ENCODE results near the gene XRN1. TPM values are rescaled to one million over a fixed set of nuclear protein-coding genes. Genes with fewer than 3 reads are reported as not detected.

The XRN1 gene
- total and polyA plus RNA-seq, 2 donors, result 12.2 to 27.3 TPM

DNA sequence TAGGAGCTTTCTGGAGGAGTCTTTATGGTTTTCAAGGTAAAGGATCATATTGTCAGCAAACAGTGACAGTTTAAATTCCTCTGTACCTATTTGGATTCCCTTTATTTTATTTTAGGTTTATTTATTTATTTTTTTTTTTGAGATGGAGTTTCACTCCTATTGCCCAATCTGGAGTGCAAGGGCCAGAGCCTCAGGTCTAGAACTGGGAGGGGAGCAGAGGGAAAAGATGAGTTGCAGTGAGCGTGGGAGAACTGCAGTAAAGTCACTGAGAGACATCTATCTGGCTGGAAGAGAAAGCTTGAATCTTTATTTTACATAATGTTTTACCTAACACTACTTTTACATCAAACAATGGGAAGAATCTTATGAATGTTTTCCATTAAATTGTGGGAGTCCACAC is 172.9 kb downstream of the XRN1 start:
- Histone ChIP-seq H3K4me3 (ENCODE audit: low read length in 2 of 2) (no peak overlapping the region), H3K36me3 (ENCODE audit: control insufficient read depth in 2 of 2, insufficient read depth in 2 of 2, low read length in 1 of 2) (no peaks in the 10 kb centered on the region), H3K27me3 (ENCODE audit: control insufficient read depth in 2 of 2, insufficient read depth in 1 of 2, low read length in 1 of 2) (no peaks in the 10 kb centered on the region), H3K27ac (ENCODE audit: low read depth in 1 of 2, low read length in 1 of 2) (no peak overlapping the region), H3K9me3 (ENCODE audit: control insufficient read depth in 2 of 2, insufficient read depth in 1 of 2, low read length in 1 of 2) (peaks cover 0 to 2% of the 10 kb centered on the region in 2 donors), H3K4me1 (ENCODE audit: control insufficient read depth in 2 of 2, insufficient read depth in 2 of 2, low read length in 2 of 2) (no peaks in the 10 kb centered on the region)
- no peak for DNase-seq (ENCODE audit: low read depth in 6 of 9, low spot score in 9 of 9)
- WGBS, result 100% methylated on average over 1 of the region's 1 CpG

DNA sequence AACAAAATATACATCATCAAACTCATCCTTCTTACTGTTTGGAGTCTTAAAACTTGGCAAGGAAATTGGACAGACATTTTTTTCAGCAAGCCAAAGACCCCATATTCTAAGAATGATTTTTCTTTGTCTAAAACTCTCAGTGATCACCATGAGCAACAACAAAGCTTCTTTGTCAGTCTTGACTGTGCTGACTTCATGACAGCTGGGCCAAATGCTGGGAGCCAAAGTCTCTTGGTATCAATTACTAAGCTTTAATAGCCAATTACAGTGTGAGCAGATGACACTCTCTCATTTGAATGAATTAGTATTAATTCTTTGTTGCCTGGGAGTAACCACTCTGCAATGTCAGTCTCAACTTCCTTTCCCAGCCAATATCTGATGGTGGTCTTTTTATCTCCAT is 174.3 kb downstream of the XRN1 start:
- Histone ChIP-seq H3K4me3 (ENCODE audit: low read length in 2 of 2) (no peak overlapping the region), H3K27ac (ENCODE audit: low read depth in 1 of 2, low read length in 1 of 2) (no peak overlapping the region), H3K4me1 (ENCODE audit: control insufficient read depth in 2 of 2, insufficient read depth in 2 of 2, low read length in 2 of 2) (no peaks in the 10 kb centered on the region), H3K27me3 (ENCODE audit: control insufficient read depth in 2 of 2, insufficient read depth in 1 of 2, low read length in 1 of 2) (no peaks in the 10 kb centered on the region), H3K9me3 (ENCODE audit: control insufficient read depth in 2 of 2, insufficient read depth in 1 of 2, low read length in 1 of 2) (no peaks in the 10 kb centered on the region), H3K36me3 (ENCODE audit: control insufficient read depth in 2 of 2, insufficient read depth in 2 of 2, low read length in 1 of 2) (no peaks in the 10 kb centered on the region)
- DNase-seq (ENCODE audit: low read depth in 6 of 9, low spot score in 9 of 9), result no peak

DNA sequence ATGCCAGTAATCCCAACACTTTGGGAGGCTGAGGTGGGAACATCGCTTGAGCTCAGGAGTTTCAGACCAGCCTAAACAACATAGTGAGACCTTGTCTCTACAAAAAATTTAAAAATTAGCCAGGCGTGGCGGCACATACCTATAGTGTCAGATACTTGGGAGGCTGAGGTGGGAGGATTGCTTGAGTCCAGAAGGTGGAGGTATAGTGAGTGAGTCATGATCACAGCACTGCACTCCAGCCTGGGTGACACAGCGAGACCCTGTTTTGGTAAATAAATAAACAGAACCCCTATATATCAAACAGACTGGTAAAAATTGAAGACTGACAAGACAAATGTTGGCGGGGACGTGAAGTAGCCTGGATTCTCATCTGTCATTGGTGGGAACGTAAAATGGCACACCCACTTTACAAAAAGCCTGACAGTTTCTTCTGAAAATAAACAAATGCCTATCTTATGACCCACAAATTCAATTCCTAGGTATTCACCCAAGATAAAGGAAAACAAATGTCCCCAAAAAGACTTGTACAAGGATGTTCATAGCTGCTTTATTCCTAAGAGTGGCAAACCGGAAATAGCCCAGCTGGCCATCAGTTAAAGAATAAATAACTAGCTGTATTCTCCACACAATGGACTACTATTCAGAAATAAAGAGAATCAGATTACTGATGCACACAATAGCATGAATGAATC is 175.5 kb downstream of the XRN1 start:
- Histone ChIP-seq H3K27ac (ENCODE audit: low read depth in 1 of 2, low read length in 1 of 2) (no peak overlapping the region), H3K4me1 (ENCODE audit: control insufficient read depth in 2 of 2, insufficient read depth in 2 of 2, low read length in 2 of 2) (no peaks in the 10 kb centered on the region), H3K4me3 (ENCODE audit: low read length in 2 of 2) (no peak overlapping the region), H3K9me3 (ENCODE audit: control insufficient read depth in 2 of 2, insufficient read depth in 1 of 2, low read length in 1 of 2) (no peaks in the 10 kb centered on the region), H3K36me3 (ENCODE audit: control insufficient read depth in 2 of 2, insufficient read depth in 2 of 2, low read length in 1 of 2) (no peaks in the 10 kb centered on the region), H3K27me3 (ENCODE audit: control insufficient read depth in 2 of 2, insufficient read depth in 1 of 2, low read length in 1 of 2) (no peaks in the 10 kb centered on the region)
- no peak for DNase-seq (ENCODE audit: low read depth in 6 of 9, low spot score in 9 of 9)
- WGBS, result 97% methylated on average over 8 of the region's 8 CpGs

DNA sequence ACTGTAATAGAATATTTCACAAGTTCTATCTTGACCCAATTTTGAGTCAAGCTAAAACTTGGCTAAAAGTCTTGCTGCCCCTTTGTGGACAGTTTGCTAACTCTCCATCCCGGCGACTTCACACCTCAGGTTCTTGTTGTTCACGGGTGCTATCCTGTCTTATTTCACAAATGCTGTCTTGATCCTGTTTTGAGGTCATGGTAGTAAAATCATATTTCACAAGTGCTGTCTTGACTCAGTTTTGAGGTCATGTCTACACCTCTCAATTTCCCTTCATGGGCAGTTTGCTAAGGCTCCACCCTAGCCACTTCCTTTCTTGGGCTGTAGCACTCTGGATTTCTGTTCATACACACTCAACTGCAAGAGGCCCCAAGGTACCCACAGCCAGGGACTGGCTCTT is 177.4 kb downstream of the XRN1 start:
- Histone ChIP-seq H3K36me3 (ENCODE audit: control insufficient read depth in 2 of 2, insufficient read depth in 2 of 2, low read length in 1 of 2) (no peaks in the 10 kb centered on the region), H3K9me3 (ENCODE audit: control insufficient read depth in 2 of 2, insufficient read depth in 1 of 2, low read length in 1 of 2) (peaks cover 0 to 4% of the 10 kb centered on the region in 2 donors), H3K27ac (ENCODE audit: low read depth in 1 of 2, low read length in 1 of 2) (no peak overlapping the region), H3K4me1 (ENCODE audit: control insufficient read depth in 2 of 2, insufficient read depth in 2 of 2, low read length in 2 of 2) (no peaks in the 10 kb centered on the region), H3K4me3 (ENCODE audit: low read length in 2 of 2) (no peak overlapping the region), H3K27me3 (ENCODE audit: control insufficient read depth in 2 of 2, insufficient read depth in 1 of 2, low read length in 1 of 2) (no peaks in the 10 kb centered on the region)
- WGBS, result 93% methylated on average over 3 of the region's 3 CpGs
- DNase-seq (ENCODE audit: low read depth in 6 of 9, low spot score in 9 of 9), result peak in 1 of 9 donors; percentile 14

DNA sequence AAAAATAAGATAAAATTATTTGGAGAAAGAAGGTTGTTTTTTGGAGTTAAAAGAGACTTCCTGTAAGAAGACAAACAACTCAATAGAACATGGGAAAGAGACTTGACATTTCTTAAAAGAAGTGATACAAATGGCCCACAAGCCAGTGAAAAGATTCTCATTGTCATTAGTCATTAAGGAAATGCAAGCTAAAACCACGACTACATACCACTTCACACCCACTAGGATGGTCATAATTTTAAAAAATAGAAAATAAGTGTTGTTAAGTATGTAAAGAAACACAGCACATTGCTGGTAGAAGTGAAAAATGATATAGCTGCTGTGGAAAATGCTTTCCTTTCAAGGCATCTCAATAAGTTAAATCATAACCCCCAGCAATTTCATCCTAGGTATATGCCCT is 178.1 kb downstream of the XRN1 start:
- DNase-seq (ENCODE audit: low read depth in 6 of 9, low spot score in 9 of 9), result no peak
- Histone ChIP-seq H3K27me3 (ENCODE audit: control insufficient read depth in 2 of 2, insufficient read depth in 1 of 2, low read length in 1 of 2) (no peaks in the 10 kb centered on the region), H3K4me1 (ENCODE audit: control insufficient read depth in 2 of 2, insufficient read depth in 2 of 2, low read length in 2 of 2) (no peaks in the 10 kb centered on the region), H3K36me3 (ENCODE audit: control insufficient read depth in 2 of 2, insufficient read depth in 2 of 2, low read length in 1 of 2) (no peaks in the 10 kb centered on the region), H3K9me3 (ENCODE audit: control insufficient read depth in 2 of 2, insufficient read depth in 1 of 2, low read length in 1 of 2) (peaks cover 0 to 4% of the 10 kb centered on the region in 2 donors), H3K27ac (ENCODE audit: low read depth in 1 of 2, low read length in 1 of 2) (no peak overlapping the region), H3K4me3 (ENCODE audit: low read length in 2 of 2) (no peak overlapping the region)
- 67% methylated on average over 1 of the region's 1 CpG for WGBS

DNA sequence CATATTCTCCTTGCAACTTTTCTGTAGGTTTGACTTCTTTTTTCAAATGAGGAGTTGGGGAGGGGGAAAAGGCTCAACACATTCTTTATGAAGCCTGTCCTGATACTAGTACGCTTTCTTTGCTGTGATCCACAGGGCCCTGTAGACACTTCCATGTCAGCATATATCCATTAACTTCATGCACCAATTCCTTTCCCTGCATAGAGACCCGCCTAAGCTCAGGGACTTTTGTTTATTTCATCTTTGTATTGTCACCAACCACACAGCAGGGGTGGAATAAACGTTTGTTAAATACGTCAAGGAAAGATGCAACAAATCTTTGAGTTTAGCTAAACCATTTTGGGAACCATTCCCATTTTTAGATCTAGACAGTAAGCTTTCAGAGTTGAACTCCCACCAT is 179.4 kb downstream of the XRN1 start:
- no peaks in the 10 kb centered on the region for H3K27me3 ChIP-seq (ENCODE audit: control insufficient read depth in 2 of 2, insufficient read depth in 1 of 2, low read length in 1 of 2)
- peaks cover 0 to 4% of the 10 kb centered on the region in 2 donors for H3K9me3 ChIP-seq (ENCODE audit: control insufficient read depth in 2 of 2, insufficient read depth in 1 of 2, low read length in 1 of 2)
- H3K4me1 ChIP-seq (ENCODE audit: control insufficient read depth in 2 of 2, insufficient read depth in 2 of 2, low read length in 2 of 2), result no peaks in the 10 kb centered on the region
- no peaks in the 10 kb centered on the region for H3K36me3 ChIP-seq (ENCODE audit: control insufficient read depth in 2 of 2, insufficient read depth in 2 of 2, low read length in 1 of 2)
- H3K27ac ChIP-seq (ENCODE audit: low read depth in 1 of 2, low read length in 1 of 2), result no peak overlapping the region
- no peak overlapping the region for H3K4me3 ChIP-seq (ENCODE audit: low read length in 2 of 2)
- WGBS, result 94% methylated on average over 4 of the region's 4 CpGs
- no peak for DNase-seq (ENCODE audit: low read depth in 6 of 9, low spot score in 9 of 9)

DNA sequence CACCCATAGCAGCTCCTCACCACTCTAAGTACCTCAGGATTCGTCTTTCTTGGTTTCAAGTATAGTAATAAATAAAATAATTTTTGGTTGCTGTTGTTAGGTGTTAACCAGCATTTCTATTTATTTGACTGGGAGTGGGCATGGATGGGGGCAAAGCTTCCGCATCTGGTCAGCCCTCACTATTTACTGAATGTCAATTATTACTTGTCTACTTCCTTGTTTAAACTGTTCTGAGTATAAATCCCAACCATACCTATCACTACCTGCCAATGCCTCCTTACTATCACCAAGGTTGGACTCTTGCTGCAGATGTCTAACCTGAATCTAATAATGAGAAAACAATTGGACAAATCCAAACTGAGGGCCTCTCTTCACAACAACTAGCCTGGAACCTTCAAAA is 180.6 kb downstream of the XRN1 start:
- Histone ChIP-seq H3K9me3 (ENCODE audit: control insufficient read depth in 2 of 2, insufficient read depth in 1 of 2, low read length in 1 of 2) (peaks cover 0 to 4% of the 10 kb centered on the region in 2 donors), H3K36me3 (ENCODE audit: control insufficient read depth in 2 of 2, insufficient read depth in 2 of 2, low read length in 1 of 2) (no peaks in the 10 kb centered on the region), H3K27me3 (ENCODE audit: control insufficient read depth in 2 of 2, insufficient read depth in 1 of 2, low read length in 1 of 2) (no peaks in the 10 kb centered on the region), H3K4me3 (ENCODE audit: low read length in 2 of 2) (no peak overlapping the region), H3K4me1 (ENCODE audit: control insufficient read depth in 2 of 2, insufficient read depth in 2 of 2, low read length in 2 of 2) (no peaks in the 10 kb centered on the region), H3K27ac (ENCODE audit: low read depth in 1 of 2, low read length in 1 of 2) (no peak overlapping the region)
- WGBS, result 95% methylated on average over 2 of the region's 2 CpGs
- DNase-seq (ENCODE audit: low read depth in 6 of 9, low spot score in 9 of 9), result no peak

DNA sequence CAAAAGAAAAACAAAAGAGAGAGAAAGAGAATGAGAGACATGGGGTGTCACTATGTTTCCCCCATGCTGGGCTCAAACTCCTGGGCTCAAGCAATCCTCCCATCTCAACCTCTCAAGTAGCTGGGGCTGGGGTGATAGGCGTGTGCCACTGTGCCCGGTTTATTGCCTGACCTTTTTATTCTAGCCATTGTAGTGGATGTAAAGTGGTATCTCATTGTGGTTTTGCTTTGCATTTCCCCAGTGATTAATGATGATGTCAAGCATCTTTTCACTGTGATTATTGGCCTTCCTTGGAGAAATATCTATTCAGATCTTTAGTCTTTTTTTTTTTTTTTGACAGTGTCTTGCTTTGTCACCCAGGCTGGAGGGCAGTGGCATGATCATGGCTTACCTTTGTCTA is 184.7 kb downstream of the XRN1 start:
- Histone ChIP-seq H3K9me3 (ENCODE audit: control insufficient read depth in 2 of 2, insufficient read depth in 1 of 2, low read length in 1 of 2) (peaks cover 0 to 4% of the 10 kb centered on the region in 2 donors), H3K27me3 (ENCODE audit: control insufficient read depth in 2 of 2, insufficient read depth in 1 of 2, low read length in 1 of 2) (no peaks in the 10 kb centered on the region), H3K36me3 (ENCODE audit: control insufficient read depth in 2 of 2, insufficient read depth in 2 of 2, low read length in 1 of 2) (no peaks in the 10 kb centered on the region), H3K27ac (ENCODE audit: low read depth in 1 of 2, low read length in 1 of 2) (no peak overlapping the region), H3K4me1 (ENCODE audit: control insufficient read depth in 2 of 2, insufficient read depth in 2 of 2, low read length in 2 of 2) (no peaks in the 10 kb centered on the region), H3K4me3 (ENCODE audit: low read length in 2 of 2) (no peak overlapping the region)
- no peak for DNase-seq (ENCODE audit: low read depth in 6 of 9, low spot score in 9 of 9)
- WGBS, result 98% methylated on average over 2 of the region's 2 CpGs

DNA sequence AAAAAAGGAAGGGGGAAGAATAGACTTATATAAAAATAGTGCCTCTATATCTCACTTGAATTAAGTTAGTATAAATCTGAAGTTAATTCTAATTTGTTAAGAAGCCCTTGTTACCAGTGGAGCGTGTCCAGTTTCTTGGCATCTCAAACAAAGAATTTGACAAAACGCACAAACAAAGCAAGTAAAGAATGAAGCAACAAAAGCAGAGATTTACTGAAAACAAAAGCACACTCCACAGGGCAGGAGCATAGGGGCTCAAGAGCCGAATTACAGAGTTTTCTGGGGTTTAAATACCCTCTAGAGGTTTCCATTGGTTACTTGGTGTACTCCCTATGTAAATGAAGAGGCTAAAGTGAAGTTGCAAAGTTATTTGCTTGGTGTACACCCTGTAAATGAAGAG is 188.5 kb downstream of the XRN1 start:
- no peak for DNase-seq (ENCODE audit: low read depth in 6 of 9, low spot score in 9 of 9)
- 93% methylated on average over 3 of the region's 3 CpGs for WGBS
- no peaks in the 10 kb centered on the region for H3K27me3 ChIP-seq (ENCODE audit: control insufficient read depth in 2 of 2, insufficient read depth in 1 of 2, low read length in 1 of 2)

More for the DNA sequence above, 188.5 kb downstream of the XRN1 start:
- no peak overlapping the region for H3K27ac ChIP-seq (ENCODE audit: low read depth in 1 of 2, low read length in 1 of 2)
- H3K4me1 ChIP-seq (ENCODE audit: control insufficient read depth in 2 of 2, insufficient read depth in 2 of 2, low read length in 2 of 2), result no peaks in the 10 kb centered on the region
- H3K9me3 ChIP-seq (ENCODE audit: control insufficient read depth in 2 of 2, insufficient read depth in 1 of 2, low read length in 1 of 2), result peaks cover 0 to 7% of the 10 kb centered on the region in 2 donors
- no peak overlapping the region for H3K4me3 ChIP-seq (ENCODE audit: low read length in 2 of 2)
- no peaks in the 10 kb centered on the region for H3K36me3 ChIP-seq (ENCODE audit: control insufficient read depth in 2 of 2, insufficient read depth in 2 of 2, low read length in 1 of 2)

All from thymus (tissue), 11 donors.